ENCODE results near the gene MAP3K20. TPM values are rescaled to one million over a fixed set of nuclear protein-coding genes. Genes with fewer than 3 reads are reported as not detected.

Gene MAP3K20
- total and polyA plus RNA-seq, 2 of the 8 experiments (the other 6 are each of a cell fraction or from before 2014, with no cell fraction given): 3.1 to 11.1 TPM

DNA sequence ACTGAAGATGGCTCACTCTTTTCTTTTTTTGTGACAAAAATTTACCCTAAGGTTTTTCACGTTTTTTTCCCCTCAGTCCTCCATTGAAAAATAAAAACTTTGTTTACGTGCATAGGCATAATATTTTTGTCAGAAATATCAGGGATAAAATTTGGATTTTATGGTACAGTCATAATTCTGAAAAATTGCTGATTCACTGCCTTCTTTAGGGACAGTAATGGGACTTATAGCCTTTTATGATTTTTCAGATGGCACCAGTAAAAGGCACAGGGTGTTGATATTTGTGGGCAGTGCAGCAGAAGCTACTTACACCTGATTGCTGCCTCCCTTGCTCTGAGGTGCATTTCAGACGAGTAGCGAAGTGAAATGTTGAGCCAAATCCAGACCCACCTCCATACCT lies 139.7 kb downstream of the MAP3K20 start:
- no peak overlapping the region for H3K4me2 ChIP-seq (ENCODE audit: insufficient read depth in 1 of 2, low read depth in 2 of 2, low read length in 2 of 2)
- H2BK5ac ChIP-seq (ENCODE audit: low read depth, low read length): no peak overlapping the region
- no peak overlapping the region for H2AK5ac ChIP-seq (ENCODE audit: low read depth, low read length)
- 85% methylated on average over 4 of the region's 4 CpGs; no CpG with 5 or more reads in 1 of the 2 experiments for WGBS, 2 experiments (ENCODE audit: extremely low coverage in 1 of 2, insufficient coverage in 1 of 2, insufficient read length in 1 of 2, insufficient replicate concordance in 2 of 2, low coverage in 1 of 2, low lambda C conversion rate in 2 of 2, missing lambda C conversion rate in 1 of 2)
- no peaks in the 10 kb centered on the region for H3K23me2 ChIP-seq (ENCODE audit: low read depth, low read length)
- no peaks in the 10 kb centered on the region for H3K79me1 ChIP-seq (ENCODE audit: low read depth, low read length)
- no peaks in the 10 kb centered on the region for H3K27me3 ChIP-seq (replicated peaks in 1 of 4; ENCODE audit: control insufficient read depth in 3 of 4, extremely low read depth in 1 of 4, insufficient read depth in 3 of 4, low read length in 3 of 4)
- no peak overlapping the region for H3K27ac ChIP-seq (ENCODE audit: low read depth, low read length)
- no peaks in the 10 kb centered on the region for H3K36me3 ChIP-seq (ENCODE audit: control insufficient read depth in 2 of 4, insufficient read depth in 4 of 4, low read length in 3 of 4)
- no peak overlapping the region for H4K5ac ChIP-seq (ENCODE audit: insufficient read length, low read depth, low read length)
- H3K4me3 ChIP-seq (ENCODE audit: extremely low read depth in 1 of 4, insufficient read depth in 2 of 4, low read depth in 3 of 4, low read length in 4 of 4): no peak overlapping the region
- DNase-seq (ENCODE audit: low read depth in 1 of 2, low spot score in 2 of 2) (no peak), FAIRE-seq (no peak)
- H3K9ac ChIP-seq (replicated peaks in 1 of 4; ENCODE audit: extremely low read depth in 1 of 4, low read depth in 3 of 4, low read length in 3 of 4): no peak overlapping the region
- CTCF ChIA-PET (ENCODE audit: partially characterized antibody): interaction anchor here (0.6 to 14.7 kb wide), 3 partner anchors 15 to 187 kb away, joined by 3 to 227 read pairs (median 4); no protein-coding TSS in a partner anchor
- H2BK120ac ChIP-seq (replicated peaks; ENCODE audit: low read depth, low read length): no peak overlapping the region
- no peaks in the 10 kb centered on the region for H4K20me1 ChIP-seq (replicated peaks in 1 of 2; ENCODE audit: control insufficient read depth in 1 of 2, insufficient read depth in 2 of 2, low read length in 2 of 2)
- H3K56ac ChIP-seq (replicated peaks; ENCODE audit: insufficient read length, low read depth, low read length): no peak overlapping the region
- H3K79me2 ChIP-seq (ENCODE audit: control insufficient read depth in 1 of 2, insufficient read depth in 2 of 2, low read length in 2 of 2): no peaks in the 10 kb centered on the region
- H3K18ac ChIP-seq (ENCODE audit: extremely low read depth, low read length): no peak overlapping the region
- no peak overlapping the region for H3K14ac ChIP-seq (ENCODE audit: insufficient read length)
- H2BK20ac ChIP-seq (ENCODE audit: low read length): no peak overlapping the region
- POLR2A ChIA-PET (ENCODE audit: partially characterized antibody): no interaction called here
- H4K91ac ChIP-seq (replicated peaks; ENCODE audit: insufficient read length, low read length): no peak overlapping the region
- no peak overlapping the region for H4K8ac ChIP-seq (ENCODE audit: extremely low read depth, insufficient read depth, low read length)
- H2AFZ ChIP-seq (ENCODE audit: low read length): no peak overlapping the region
- peaks cover 0 to 7% (median 2%) of the 10 kb centered on the region in 4 experiments; a peak in 5 of 7 replicates for H3K4me1 ChIP-seq (replicated peaks in 1 of 4; ENCODE audit: control insufficient read depth in 3 of 4, insufficient read depth in 4 of 4, low read length in 3 of 4)
- H2BK15ac ChIP-seq (ENCODE audit: low read length): no peak overlapping the region
- no peak overlapping the region for H3K23ac ChIP-seq (ENCODE audit: insufficient read length)
- H2BK12ac ChIP-seq (ENCODE audit: low read depth, low read length): no peak overlapping the region
- H3K4ac ChIP-seq (replicated peaks; ENCODE audit: insufficient read length, low read depth, low read length): no peak overlapping the region
- TF ChIP-seq CREB1 (IDR thresholded peaks at IDR 0.05): no peak
- TF ChIP-seq BRCA1 (IDR thresholded peaks at IDR 0.05; ENCODE audit: low read depth, low read length): no peak
- no peak for TF ChIP-seq POLR2A (IDR thresholded peaks at IDR 0.05; ENCODE audit: control extremely low read depth in 1 of 2, low read depth in 2 of 2, low read length in 2 of 2)
- H3K9me3 ChIP-seq (ENCODE audit: insufficient read depth in 2 of 2, low read depth in 1 of 2, low read length in 1 of 2): no peaks in the 10 kb centered on the region

Data from H1 (cell line).